OCI-LY1 (cell line): ENCODE data around the gene CHST6.
"Not testable (repeated sequence)": the region's sequence is repeated elsewhere in the genome, so short reads cannot be mapped to it uniquely, and the experiment has no call there.

ENCODE experiments used
- H2AFZ ChIP-seq: fragments of 200-600 bp; sonication (generic), shearing (Covaris generic); 2 replicates; pipeline ENCODE4 v1.6.0; 2014; ENCODE audit warnings: antibody characterized with exemption, mild to moderate bottlenecking, low read length
- H3F3A ChIP-seq: fragments of 200-600 bp; sonication (generic), shearing (Covaris generic); 2 replicates; pipeline ENCODE4 v1.6.0; 2014; ENCODE audit warnings: mild to moderate bottlenecking, antibody characterized with exemption, low read length, moderate library complexity; ENCODE audit not compliant: insufficient read depth
- H3K27ac ChIP-seq: fragments of 200-600 bp; sonication (generic); 2 replicates; pipeline ENCODE4 v1.5.1; 2014; ENCODE audit warnings: low read length, mixed run types, mild to moderate bottlenecking, low read depth; ENCODE audit not compliant: poor library complexity, severe bottlenecking
- H3K27me3 ChIP-seq: fragments of 200-600 bp; sonication (generic); 2 replicates; pipeline ENCODE4 v1.6.0; 2014; ENCODE audit warnings: antibody characterized with exemption, mild to moderate bottlenecking, low read length, moderate library complexity; ENCODE audit not compliant: insufficient read depth
- H3K36me3 ChIP-seq: fragments of 200-600 bp; sonication (generic); 2 replicates; pipeline ENCODE4 v1.6.1; 2014; ENCODE audit warnings: mild to moderate bottlenecking, antibody characterized with exemption, low read length, moderate library complexity, mixed read lengths; ENCODE audit not compliant: insufficient read depth
- H3K4me1 ChIP-seq: fragments of 200-600 bp; sonication (generic); 2 replicates; pipeline ENCODE4 v1.5.1; 2014; ENCODE audit warnings: mild to moderate bottlenecking, low read length, moderate library complexity; ENCODE audit not compliant: insufficient read depth, severe bottlenecking
- H3K4me2 ChIP-seq: fragments of 200-600 bp; sonication (generic), shearing (Covaris generic); 2 replicates; pipeline ENCODE4 v1.6.1; 2014; ENCODE audit warnings: low read length
- H3K4me3 ChIP-seq: fragments of 200-600 bp; sonication (generic); 2 replicates; pipeline ENCODE4 v1.5.1; 2014; ENCODE audit warnings: low read length, low read depth, mild to moderate bottlenecking, mixed read lengths; ENCODE audit not compliant: poor library complexity, severe bottlenecking
- H3K79me2 ChIP-seq: fragments of 200-600 bp; shearing (Covaris generic); 2 replicates; pipeline ENCODE4 v1.6.1; 2016; ENCODE audit warnings: mixed run types, low read length, mixed read lengths; ENCODE audit not compliant: insufficient read depth
- H3K9ac ChIP-seq: fragments of 200-600 bp; sonication (generic), shearing (Covaris generic); 2 replicates; pipeline ENCODE4 v1.6.1; 2014; ENCODE audit warnings: mild to moderate bottlenecking, low read length, mixed read lengths
- H3K9me2 ChIP-seq: fragments of 200-600 bp; sonication (generic), shearing (Covaris generic); 2 replicates; pipeline ENCODE4 v1.6.1; 2014; ENCODE audit warnings: low read depth, mild to moderate bottlenecking, low read length, mixed read lengths
- H3K9me3 ChIP-seq: fragments of 200-600 bp; shearing (Covaris generic); 2 replicates; pipeline ENCODE4 v1.6.1; 2014; ENCODE audit warnings: low read length, mixed read lengths
- H4K20me1 ChIP-seq: fragments of 200-600 bp; sonication (generic), shearing (Covaris generic); 2 replicates; pipeline ENCODE4 v1.6.0; 2016; ENCODE audit warnings: mild to moderate bottlenecking, low read length; ENCODE audit not compliant: insufficient read depth
- EZH2 ChIP-seq: fragments of 200-600 bp; sonication (generic), shearing (Covaris generic); IDR thresholded peaks from 2 replicates; pipeline ENCODE4 v1.8.0; 2017; ENCODE audit warnings: borderline replicate concordance, mixed run types, mild to moderate bottlenecking, antibody characterized with exemption, low read length, moderate library complexity, mixed read lengths
- TF ChIP-seq, protein P1 (sequence below): fragments of 200-600 bp; sonication (generic), shearing (Covaris generic); IDR thresholded peaks from 2 replicates; pipeline ENCODE4 v1.5.1; 2017; ENCODE audit warnings: mild to moderate bottlenecking, antibody characterized with exemption, low read length, moderate library complexity, mixed read lengths

CHST6 gene

GRCh38 chr16:75495076-75495674 lies at the start of gene CHST6:
Gene CHST6, minus strand, starts transcription at chr16:75495441. Its CDS starts 15,613 bp downstream, at chr16:75479828.
- Histone ChIP-seq H3K27me3 (no peaks in the 10 kb centered on the region), H3K4me3 (no peak within 1 kb of the TSS), H3K4me2 (peak within 1 kb of the TSS; percentile 33), H4K20me1 (no peaks in the 10 kb centered on the region), H3K36me3 (no peaks in the 10 kb centered on the region), H3K79me2 (no peaks in the 10 kb centered on the region), H3F3A (no peaks in the 10 kb centered on the region), H3K9ac (no peak within 1 kb of the TSS), H3K4me1 (peaks cover 6% of the 10 kb centered on the region), H3K27ac (no peak within 1 kb of the TSS), H3K9me3 (no peaks in the 10 kb centered on the region), H2AFZ (no peak within 1 kb of the TSS), H3K9me2 (no peaks in the 10 kb centered on the region)
- TF ChIP-seq, protein P1, sequence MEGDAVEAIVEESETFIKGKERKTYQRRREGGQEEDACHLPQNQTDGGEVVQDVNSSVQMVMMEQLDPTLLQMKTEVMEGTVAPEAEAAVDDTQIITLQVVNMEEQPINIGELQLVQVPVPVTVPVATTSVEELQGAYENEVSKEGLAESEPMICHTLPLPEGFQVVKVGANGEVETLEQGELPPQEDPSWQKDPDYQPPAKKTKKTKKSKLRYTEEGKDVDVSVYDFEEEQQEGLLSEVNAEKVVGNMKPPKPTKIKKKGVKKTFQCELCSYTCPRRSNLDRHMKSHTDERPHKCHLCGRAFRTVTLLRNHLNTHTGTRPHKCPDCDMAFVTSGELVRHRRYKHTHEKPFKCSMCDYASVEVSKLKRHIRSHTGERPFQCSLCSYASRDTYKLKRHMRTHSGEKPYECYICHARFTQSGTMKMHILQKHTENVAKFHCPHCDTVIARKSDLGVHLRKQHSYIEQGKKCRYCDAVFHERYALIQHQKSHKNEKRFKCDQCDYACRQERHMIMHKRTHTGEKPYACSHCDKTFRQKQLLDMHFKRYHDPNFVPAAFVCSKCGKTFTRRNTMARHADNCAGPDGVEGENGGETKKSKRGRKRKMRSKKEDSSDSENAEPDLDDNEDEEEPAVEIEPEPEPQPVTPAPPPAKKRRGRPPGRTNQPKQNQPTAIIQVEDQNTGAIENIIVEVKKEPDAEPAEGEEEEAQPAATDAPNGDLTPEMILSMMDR, result no peak
- TF ChIP-seq EZH2, result no peak

- not testable (repeated sequence) for H3K36me3 ChIP-seq, H3K9me3 ChIP-seq, H3K9ac ChIP-seq, H3K4me2 ChIP-seq, H3K27ac ChIP-seq, H3K4me3 ChIP-seq, H4K20me1 ChIP-seq, H3F3A ChIP-seq, H3K27me3 ChIP-seq, H3K4me1 ChIP-seq, H3K79me2 ChIP-seq, H3K9me2 ChIP-seq, H2AFZ ChIP-seq
These were observed 47.2 kb upstream of the CHST6 start for GRCh38 chr16:75542462-75542861.

GRCh38 chr16:75541236-75541635 lies 46.0 kb upstream of the CHST6 start:
- no peaks in the 10 kb centered on the region for H3K4me1 ChIP-seq
- TF ChIP-seq, protein P1, result no peak
- TF ChIP-seq EZH2, result no peak
- H3K9ac ChIP-seq, result no peak overlapping the region
- H3K27ac ChIP-seq, result no peak overlapping the region
- H3F3A ChIP-seq, result no peaks in the 10 kb centered on the region
- H3K4me2 ChIP-seq, result no peak overlapping the region
- no peaks in the 10 kb centered on the region for H3K9me3 ChIP-seq
- H3K79me2 ChIP-seq, result no peaks in the 10 kb centered on the region
- H3K27me3 ChIP-seq, result no peaks in the 10 kb centered on the region
- no peaks in the 10 kb centered on the region for H4K20me1 ChIP-seq
- H3K36me3 ChIP-seq, result no peaks in the 10 kb centered on the region
- no peaks in the 10 kb centered on the region for H3K9me2 ChIP-seq
- H3K4me3 ChIP-seq, result no peak overlapping the region
- no peak overlapping the region for H2AFZ ChIP-seq

- H3K9ac ChIP-seq, H3K27ac ChIP-seq, H3F3A ChIP-seq: not testable (repeated sequence)
These were observed 43.8 kb upstream of the CHST6 start for GRCh38 chr16:75538882-75539565.

More at GRCh38 chr16:75538882-75539565, 43.8 kb upstream of the CHST6 start:
- H3K27me3 ChIP-seq, H3K9me2 ChIP-seq, H3K4me1 ChIP-seq, H3K4me2 ChIP-seq, H3K9me3 ChIP-seq, H4K20me1 ChIP-seq, H2AFZ ChIP-seq, H3K36me3 ChIP-seq, H3K79me2 ChIP-seq, H3K4me3 ChIP-seq: not testable (repeated sequence)
